T-helper 2 cell treated with Interferon-gamma antibody and Interleukin-4, amounts not matched to agents 5 μg/mL and 100 μg/mL, for 36 hours (primary cell): Measurements from ENCODE around the gene LIFR.
"Not testable (repeated sequence)": the region's sequence is repeated elsewhere in the genome, so short reads cannot be mapped to it uniquely, and the experiment has no call there.

ENCODE experiments used
- DNase-seq: peaks from one replicate; pipeline ENCODE4 v3.0.0; 2021; ENCODE audit warnings: low spot score
- H3K27ac Mint-ChIP-seq: one replicate; pipeline ENCODE4 v1.8.0; 2021; ENCODE audit warnings: mild to moderate bottlenecking, mixed read lengths
- H3K27me3 Mint-ChIP-seq: one replicate; pipeline ENCODE4 v1.8.0; 2021; ENCODE audit warnings: low read depth, mixed read lengths
- H3K36me3 Mint-ChIP-seq: one replicate; pipeline ENCODE4 v1.8.0; 2021; ENCODE audit warnings: low read depth, mixed read lengths
- H3K4me1 Mint-ChIP-seq: one replicate; pipeline ENCODE4 v1.8.0; 2021; ENCODE audit warnings: low read depth, mixed read lengths
- H3K4me3 Mint-ChIP-seq: one replicate; pipeline ENCODE4 v1.8.0; 2022; ENCODE audit warnings: mild to moderate bottlenecking, moderate library complexity, mixed read lengths
- H3K9me3 Mint-ChIP-seq: one replicate; pipeline ENCODE4 v1.8.0; 2021; ENCODE audit warnings: mixed read lengths

LIFR gene

GRCh38 chr5:38533286-38534155 is 22.9 kb downstream of the LIFR start:
- Mint-ChIP-seq H3K27ac (no peak overlapping the region), H3K36me3 (no peaks in the 10 kb centered on the region), H3K9me3 (no peaks in the 10 kb centered on the region), H3K4me1 (no peaks in the 10 kb centered on the region), H3K27me3 (peaks cover 9% of the 10 kb centered on the region), H3K4me3 (no peak overlapping the region)
- no peak for DNase-seq

GRCh38 chr5:38532165-38532669 is 24.2 kb downstream of the LIFR start:
- Mint-ChIP-seq H3K4me1 (no peaks in the 10 kb centered on the region), H3K27me3 (peaks cover 13% of the 10 kb centered on the region), H3K27ac (no peak overlapping the region), H3K4me3 (no peak overlapping the region), H3K36me3 (no peaks in the 10 kb centered on the region), H3K9me3 (no peaks in the 10 kb centered on the region)
- no peak for DNase-seq

DNA sequence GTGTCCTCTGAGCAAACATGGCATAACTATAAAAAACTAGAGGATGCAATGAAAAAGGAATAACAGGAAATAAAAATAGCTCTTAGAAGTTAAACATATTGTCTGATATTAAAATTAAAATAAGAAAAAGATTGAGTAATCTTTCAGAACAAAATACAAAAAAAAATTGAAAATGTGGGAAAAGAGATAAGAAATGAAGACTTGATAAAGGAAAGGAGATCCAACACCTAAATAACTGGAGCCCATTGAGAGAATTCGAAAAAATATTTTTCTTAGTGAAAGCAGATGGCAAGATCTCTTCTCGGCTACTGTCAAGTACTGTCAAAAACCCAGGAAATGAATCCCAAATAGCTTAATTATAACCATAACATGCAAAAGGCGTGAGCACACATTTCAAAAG is 24.9 kb downstream of the LIFR start:
- H3K27ac Mint-ChIP-seq, result no peak overlapping the region
- H3K27me3 Mint-ChIP-seq, result peaks cover 15% of the 10 kb centered on the region
- no peak for DNase-seq
- H3K4me3 Mint-ChIP-seq, result no peak overlapping the region
- no peaks in the 10 kb centered on the region for H3K9me3 Mint-ChIP-seq
- no peaks in the 10 kb centered on the region for H3K36me3 Mint-ChIP-seq
- no peaks in the 10 kb centered on the region for H3K4me1 Mint-ChIP-seq

GRCh38 chr5:38529955-38530646 is 26.3 kb downstream of the LIFR start:
- H3K27ac Mint-ChIP-seq, result no peak overlapping the region
- no peaks in the 10 kb centered on the region for H3K36me3 Mint-ChIP-seq
- no peak overlapping the region for H3K4me3 Mint-ChIP-seq
- H3K9me3 Mint-ChIP-seq, result no peaks in the 10 kb centered on the region
- peaks cover 12% of the 10 kb centered on the region for H3K27me3 Mint-ChIP-seq
- DNase-seq, result no peak
- no peaks in the 10 kb centered on the region for H3K4me1 Mint-ChIP-seq

- no peak overlapping the region for H3K27ac Mint-ChIP-seq
- H3K9me3 Mint-ChIP-seq, result no peaks in the 10 kb centered on the region
- peaks cover 17% of the 10 kb centered on the region for H3K27me3 Mint-ChIP-seq
- no peak overlapping the region for H3K4me3 Mint-ChIP-seq
- no peak for DNase-seq
- H3K36me3 Mint-ChIP-seq, result no peaks in the 10 kb centered on the region
- H3K4me1 Mint-ChIP-seq, result no peaks in the 10 kb centered on the region
Observed at GRCh38 chr5:38528162-38528703, 28.2 kb downstream of the LIFR start.

DNA sequence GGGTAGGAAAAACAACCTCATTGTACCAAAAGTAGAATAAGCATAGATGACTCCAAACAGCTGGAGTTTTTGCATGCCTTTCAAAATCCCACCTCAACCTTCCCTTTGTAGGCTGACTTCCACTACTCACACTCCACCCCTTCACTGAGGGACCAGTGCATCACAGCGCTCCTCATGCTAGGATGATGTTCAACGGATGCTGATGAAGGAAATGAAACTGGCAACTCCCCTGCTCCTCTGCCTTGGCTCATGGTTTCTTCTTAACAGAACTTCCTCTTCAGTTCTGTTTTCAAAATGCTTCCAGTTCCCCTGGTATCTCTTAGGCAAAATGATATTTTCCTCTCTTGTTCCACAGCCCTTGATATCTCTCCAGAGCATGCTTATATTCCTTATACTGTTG is 29.0 kb downstream of the LIFR start:
- Mint-ChIP-seq H3K36me3 (no peaks in the 10 kb centered on the region), H3K27ac (no peak overlapping the region), H3K27me3 (peaks cover 17% of the 10 kb centered on the region), H3K4me3 (no peak overlapping the region), H3K4me1 (no peaks in the 10 kb centered on the region), H3K9me3 (no peaks in the 10 kb centered on the region)
- DNase-seq, result no peak

DNA sequence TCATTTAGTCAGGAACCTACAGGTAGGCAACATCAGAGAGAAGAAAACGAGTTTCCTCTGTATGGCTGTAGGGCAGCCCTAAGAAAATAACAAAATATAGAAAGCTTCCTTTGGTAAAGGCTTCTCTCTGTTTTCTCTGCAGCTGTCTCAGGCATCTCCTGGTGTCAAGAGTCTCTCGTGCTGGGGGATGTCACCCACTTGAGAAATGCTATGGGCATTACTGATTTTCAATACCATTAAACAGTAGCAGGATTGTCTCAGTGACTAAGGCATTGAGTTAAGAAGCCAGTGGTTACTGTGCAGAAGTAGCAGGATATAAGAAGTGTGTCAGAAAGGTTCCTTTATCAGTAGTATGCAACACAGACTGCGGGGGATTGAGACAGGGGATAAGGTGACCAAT is 32.4 kb downstream of the LIFR start:
- H3K27me3 Mint-ChIP-seq, result peaks cover 14% of the 10 kb centered on the region
- no peak for DNase-seq

GRCh38 chr5:38519476-38519875 is 37.0 kb downstream of the LIFR start:
- Mint-ChIP-seq H3K9me3 (no peaks in the 10 kb centered on the region), H3K4me1 (no peaks in the 10 kb centered on the region), H3K27ac (no peak overlapping the region), H3K4me3 (no peak overlapping the region), H3K36me3 (no peaks in the 10 kb centered on the region), H3K27me3 (peaks cover 7% of the 10 kb centered on the region)
- no peak for DNase-seq

More for the DNA sequence above, 32.4 kb downstream of the LIFR start:
- no peak overlapping the region for H3K4me3 Mint-ChIP-seq
- no peaks in the 10 kb centered on the region for H3K4me1 Mint-ChIP-seq
- no peak overlapping the region for H3K27ac Mint-ChIP-seq
- no peaks in the 10 kb centered on the region for H3K36me3 Mint-ChIP-seq
- H3K9me3 Mint-ChIP-seq, result no peaks in the 10 kb centered on the region

GRCh38 chr5:38518341-38518740 is 38.1 kb downstream of the LIFR start:
- Mint-ChIP-seq H3K4me3 (no peak overlapping the region), H3K36me3 (no peaks in the 10 kb centered on the region), H3K9me3 (no peaks in the 10 kb centered on the region), H3K4me1 (no peaks in the 10 kb centered on the region), H3K27ac (no peak overlapping the region), H3K27me3 (peaks cover 6% of the 10 kb centered on the region)
- no peak for DNase-seq

GRCh38 chr5:38516649-38517048 is 39.8 kb downstream of the LIFR start:
- not testable (repeated sequence) for H3K4me3 Mint-ChIP-seq, H3K9me3 Mint-ChIP-seq, DNase-seq, H3K36me3 Mint-ChIP-seq, H3K27me3 Mint-ChIP-seq, H3K27ac Mint-ChIP-seq, H3K4me1 Mint-ChIP-seq

DNA sequence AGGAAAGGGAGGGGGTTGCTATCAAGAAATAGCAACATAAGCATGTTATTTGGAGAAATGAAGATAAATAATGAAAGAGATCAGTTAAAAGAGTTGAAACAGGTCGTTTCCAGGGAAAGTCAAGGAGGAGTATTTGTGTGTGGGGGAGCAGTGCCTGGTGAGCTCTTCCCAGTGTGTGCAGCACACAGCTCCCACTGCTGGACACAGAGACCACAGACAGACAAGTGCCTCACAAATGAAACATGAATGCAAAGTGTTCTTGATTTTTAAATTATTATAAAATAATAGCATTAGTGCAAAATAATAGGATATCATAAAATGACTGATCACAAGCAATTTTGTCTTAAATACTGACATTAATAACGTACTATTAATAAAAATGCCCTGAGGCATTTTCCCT is 40.8 kb downstream of the LIFR start:
- Mint-ChIP-seq H3K27ac (no peak overlapping the region), H3K27me3 (peaks cover 6% of the 10 kb centered on the region), H3K4me1 (no peaks in the 10 kb centered on the region), H3K9me3 (no peaks in the 10 kb centered on the region), H3K4me3 (no peak overlapping the region), H3K36me3 (no peaks in the 10 kb centered on the region)
- no peak for DNase-seq

DNA sequence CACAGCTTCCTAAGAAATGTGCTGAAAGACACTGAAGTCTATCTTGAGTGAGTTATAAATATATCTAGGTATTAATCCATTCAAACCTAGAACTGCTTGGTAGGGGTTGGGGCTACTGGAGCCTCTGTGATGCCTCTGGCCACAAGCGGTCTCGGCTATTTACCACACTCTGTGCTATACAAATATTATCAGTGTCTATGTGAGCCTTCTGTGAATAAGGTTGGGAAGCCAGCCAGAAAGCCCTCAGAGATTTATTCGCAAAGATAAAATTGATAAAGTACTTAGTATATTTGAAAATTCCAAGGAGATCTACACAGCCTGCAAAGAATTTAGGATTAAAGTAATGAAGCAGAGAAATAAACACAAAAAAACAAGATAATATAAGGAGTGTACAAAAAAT is 41.4 kb downstream of the LIFR start:
- Mint-ChIP-seq H3K4me3 (no peak overlapping the region), H3K36me3 (no peaks in the 10 kb centered on the region), H3K9me3 (no peaks in the 10 kb centered on the region), H3K27ac (no peak overlapping the region), H3K27me3 (peaks cover 10% of the 10 kb centered on the region), H3K4me1 (no peaks in the 10 kb centered on the region)
- DNase-seq, result no peak

DNA sequence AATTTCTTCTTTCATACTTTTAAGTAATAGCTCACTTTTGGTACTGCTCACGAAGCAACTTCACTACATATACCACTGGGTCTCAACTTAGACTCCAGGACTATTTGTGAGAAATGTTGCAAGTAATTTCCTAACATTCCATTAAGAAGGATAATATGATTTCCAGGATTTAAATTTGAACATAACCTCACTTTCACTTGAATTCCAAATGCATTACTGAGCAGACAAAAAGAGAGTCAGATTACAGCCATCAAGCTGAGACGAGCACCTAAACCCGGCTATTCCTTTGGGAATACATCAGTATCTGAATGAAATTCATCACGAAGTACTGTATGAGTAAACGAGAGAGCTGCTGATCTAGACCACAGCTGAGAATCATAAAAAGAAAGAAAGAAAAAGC is 47.3 kb downstream of the LIFR start:
- Mint-ChIP-seq H3K9me3 (no peaks in the 10 kb centered on the region), H3K36me3 (no peaks in the 10 kb centered on the region), H3K4me1 (no peaks in the 10 kb centered on the region), H3K27ac (no peak overlapping the region), H3K4me3 (no peak overlapping the region), H3K27me3 (peaks cover 10% of the 10 kb centered on the region)
- DNase-seq, result no peak

DNA sequence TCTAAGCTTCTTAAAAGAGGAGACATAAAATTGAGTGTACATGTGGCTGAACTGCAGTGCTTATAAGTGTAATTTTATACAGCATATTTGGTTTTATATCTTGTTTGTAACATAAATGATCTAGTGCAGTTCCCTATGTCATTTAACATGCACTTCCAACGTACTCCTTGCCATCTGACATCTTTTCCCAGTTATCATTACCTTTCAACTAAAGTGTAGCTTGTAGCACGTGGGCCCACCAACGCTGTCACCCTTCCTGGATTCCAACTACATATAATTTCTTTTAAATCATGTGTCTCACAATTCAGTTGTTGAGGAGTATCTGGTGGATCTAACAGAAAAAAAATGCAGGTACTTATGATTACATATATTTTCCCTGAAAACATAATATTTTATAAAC is 50.1 kb downstream of the LIFR start:
- Mint-ChIP-seq H3K36me3 (no peaks in the 10 kb centered on the region), H3K9me3 (no peaks in the 10 kb centered on the region), H3K4me1 (no peaks in the 10 kb centered on the region), H3K4me3 (no peak overlapping the region), H3K27me3 (peaks cover 7% of the 10 kb centered on the region), H3K27ac (no peak overlapping the region)
- no peak for DNase-seq
